IPS-11a (cell line): ENCODE measurements around the gene HBG2.

Experiments used
- H3K4me3 ChIP-seq: one replicate; pipeline ENCODE4 v1.5.1; 2013; ENCODE audit warnings: low read depth, low read length, control low read depth

HBG2 gene

DNA sequence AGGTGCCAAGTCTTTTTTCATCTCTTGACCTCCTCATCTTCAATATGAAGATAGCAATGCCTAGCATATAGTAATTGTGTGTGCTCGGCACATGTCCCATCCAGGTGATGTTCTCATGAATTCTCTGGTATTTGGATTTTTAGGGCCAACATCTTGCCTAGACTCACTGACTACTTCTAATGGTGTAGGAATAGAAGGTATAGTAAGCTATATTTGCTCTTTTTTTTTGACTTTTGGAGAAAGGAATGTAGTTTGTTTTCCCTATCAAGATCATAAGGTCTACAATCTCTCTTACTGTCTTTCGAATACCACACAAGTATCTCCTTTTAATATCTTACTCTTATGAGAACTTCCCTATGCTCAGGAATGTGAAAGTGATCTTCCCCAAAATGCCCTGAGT lies 23.5 kb downstream of the HBG2 start:
- H3K4me3 ChIP-seq = no peak overlapping the region

DNA sequence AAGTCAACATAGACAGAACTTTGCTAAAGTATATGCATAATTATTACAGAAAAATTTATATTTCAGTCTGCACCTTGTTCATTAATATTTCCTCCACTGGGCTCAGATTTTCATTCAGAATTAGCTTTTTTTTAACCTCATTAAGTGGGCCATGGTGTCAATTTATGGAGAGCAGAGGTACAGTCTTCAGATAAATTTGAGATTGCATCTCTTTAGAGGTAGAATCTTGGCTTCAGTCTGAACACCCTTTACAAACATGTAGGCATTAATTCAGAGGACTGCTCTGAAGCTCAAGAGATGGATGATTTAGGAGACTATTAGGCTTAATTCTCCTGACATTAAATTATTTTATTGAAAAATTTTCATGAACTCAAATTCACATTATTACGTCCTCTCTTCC lies 24.3 kb downstream of the HBG2 start:
- H3K4me3 ChIP-seq = no peak overlapping the region

DNA sequence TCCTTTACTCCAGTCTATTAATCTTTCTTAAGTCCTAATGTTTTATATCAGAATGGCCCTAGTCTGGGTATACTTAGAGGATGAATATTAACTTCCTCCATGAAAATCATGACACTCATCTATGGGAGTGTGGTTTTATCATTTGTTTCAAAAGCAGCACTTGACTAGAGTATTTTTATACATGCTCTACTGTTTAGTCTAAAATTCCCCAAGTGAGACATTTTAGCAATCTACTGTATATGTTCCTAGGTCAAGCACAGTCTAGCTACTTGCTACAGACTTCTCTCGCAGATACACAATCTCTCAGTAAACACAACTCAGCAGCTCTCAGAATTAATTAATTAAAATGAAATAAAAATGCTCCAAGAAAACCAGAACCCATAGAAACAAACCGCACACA lies 24.8 kb downstream of the HBG2 start:
- no peak overlapping the region for H3K4me3 ChIP-seq

DNA sequence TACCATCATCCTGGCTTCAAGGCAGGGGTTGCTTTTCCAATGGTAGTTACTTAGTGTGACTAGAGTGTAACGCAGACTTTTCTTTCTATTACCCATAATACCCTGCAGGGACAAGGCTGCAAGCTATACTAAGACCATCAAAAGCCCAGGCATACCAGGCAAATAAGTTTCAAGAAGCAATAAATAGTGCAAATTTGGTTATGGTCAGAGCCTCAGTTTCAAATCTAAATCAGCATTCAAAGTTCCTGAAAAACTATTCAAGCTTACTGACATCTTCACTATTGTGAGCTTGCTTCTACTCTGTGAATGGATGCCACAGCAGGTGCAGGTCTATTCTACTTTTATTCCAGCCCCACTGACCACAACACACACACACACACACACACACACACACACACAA lies 25.2 kb downstream of the HBG2 start:
- no peak overlapping the region for H3K4me3 ChIP-seq

- H3K4me3 ChIP-seq = no peak overlapping the region
Measured at GRCh38 chr11:5228124-5228523, 26.5 kb downstream of the HBG2 start.

DNA sequence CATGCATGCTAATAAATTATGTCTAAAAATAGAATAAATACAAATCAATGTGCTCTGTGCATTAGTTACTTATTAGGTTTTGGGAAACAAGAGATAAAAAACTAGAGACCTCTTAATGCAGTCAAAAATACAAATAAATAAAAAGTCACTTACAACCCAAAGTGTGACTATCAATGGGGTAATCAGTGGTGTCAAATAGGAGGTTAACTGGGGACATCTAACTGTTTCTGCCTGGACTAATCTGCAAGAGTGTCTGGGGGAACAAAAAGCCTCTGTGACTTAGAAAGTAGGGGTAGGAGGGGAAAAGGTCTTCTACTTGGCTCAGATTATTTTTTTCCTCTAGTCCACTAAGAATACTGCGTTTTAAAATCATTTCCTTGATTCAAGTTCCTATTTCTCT lies 26.9 kb downstream of the HBG2 start:
- no peak overlapping the region for H3K4me3 ChIP-seq

- H3K4me3 ChIP-seq = no peak within 1 kb of the TSS
Measured at GRCh38 chr11:5226732-5227310, 27.8 kb downstream of the HBG2 start, which contains the start of gene HBB. TSS of gene HBB (minus strand) at chr11:5227071. CDS start at chr11:5227021, 50 bp downstream.

- H3K4me3 ChIP-seq = no peak overlapping the region
Measured at GRCh38 chr11:5225480-5225871, 29.1 kb downstream of the HBG2 start.

- no peak overlapping the region for H3K4me3 ChIP-seq
Measured at GRCh38 chr11:5224538-5225479, 29.8 kb downstream of the HBG2 start.

- no peak overlapping the region for H3K4me3 ChIP-seq
Measured at GRCh38 chr11:5223686-5224085, 30.9 kb downstream of the HBG2 start.

- H3K4me3 ChIP-seq = no peak overlapping the region
Measured at GRCh38 chr11:5223146-5223545, 31.4 kb downstream of the HBG2 start.

DNA sequence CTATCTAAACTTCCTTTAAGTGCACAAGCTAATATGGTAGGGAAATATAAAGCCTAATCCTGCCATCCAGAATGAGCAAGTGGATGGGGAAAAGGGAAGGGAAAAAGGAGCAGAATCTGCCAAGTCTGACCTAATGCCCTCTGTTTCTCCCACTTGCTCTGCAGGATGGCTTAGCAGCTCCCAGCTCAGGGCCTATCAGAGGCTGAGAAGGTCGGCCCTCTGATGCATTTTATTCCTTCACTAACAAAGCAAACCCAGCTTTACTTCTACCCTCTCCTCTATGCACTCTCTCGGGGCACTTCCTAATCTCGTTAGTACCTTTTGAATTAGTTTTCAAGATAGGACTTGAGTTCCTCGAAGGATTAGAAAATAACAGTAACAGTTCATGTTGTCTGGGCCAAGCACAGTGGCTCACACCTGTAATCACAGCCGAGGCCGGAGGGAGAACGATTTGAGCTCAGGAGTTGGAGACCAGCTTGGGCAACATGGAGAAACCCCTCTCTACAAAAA lies 44.1 kb downstream of the HBG2 start:
- no peak overlapping the region for H3K4me3 ChIP-seq

- no peak overlapping the region for H3K4me3 ChIP-seq
Measured at GRCh38 chr11:5204787-5205186, 49.8 kb downstream of the HBG2 start.

DNA sequence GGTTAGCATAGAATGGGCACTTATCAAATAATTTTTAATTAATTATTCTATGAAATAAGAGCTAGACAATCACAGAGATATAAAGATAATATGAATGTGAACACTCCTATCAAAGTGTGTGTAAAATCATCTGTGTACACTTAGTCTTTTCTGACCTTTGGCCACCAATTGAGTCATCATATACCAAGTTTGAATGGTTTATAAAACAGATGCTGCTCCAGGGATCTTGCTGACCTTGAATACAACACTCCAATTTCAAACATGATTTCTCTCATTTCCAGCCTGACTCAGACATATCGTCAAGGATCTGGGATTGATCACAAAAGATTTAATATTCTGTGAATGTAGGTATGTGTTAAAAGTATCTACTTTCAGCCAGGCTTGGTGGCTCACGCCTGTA lies 51.2 kb downstream of the HBG2 start:
- H3K4me3 ChIP-seq = no peak overlapping the region
